GM23338 (cell line): ENCODE results near the gene HOXA11.

ENCODE experiments used
- POLR2AphosphoS5 ChIP-seq: IDR thresholded peaks from 2 replicates; pipeline ENCODE4 v1.6.1; 2016; ENCODE audit warnings: antibody characterized with exemption, low read depth
- TF ChIP-seq, protein P1 (sequence below), 2 experiments: fragments of 200-600 bp in 1 of 2; sonication (generic) in 1 of 2; conservative IDR thresholded peaks; 2 replicates each; pipeline versions ENCODE4 v1.5.1 to v1.6.1; 2016 to 2017; ENCODE audit warnings: antibody characterized with exemption in 2 of 2, low read depth in 2 of 2, mild to moderate bottlenecking in 2 of 2, moderate library complexity in 1 of 2
- TF ChIP-seq, protein P2 (sequence below): IDR thresholded peaks from one replicate; pipeline ENCODE4 v1.6.1; 2018; ENCODE audit warnings: antibody characterized with exemption; ENCODE audit not compliant: unreplicated experiment

DNA sequence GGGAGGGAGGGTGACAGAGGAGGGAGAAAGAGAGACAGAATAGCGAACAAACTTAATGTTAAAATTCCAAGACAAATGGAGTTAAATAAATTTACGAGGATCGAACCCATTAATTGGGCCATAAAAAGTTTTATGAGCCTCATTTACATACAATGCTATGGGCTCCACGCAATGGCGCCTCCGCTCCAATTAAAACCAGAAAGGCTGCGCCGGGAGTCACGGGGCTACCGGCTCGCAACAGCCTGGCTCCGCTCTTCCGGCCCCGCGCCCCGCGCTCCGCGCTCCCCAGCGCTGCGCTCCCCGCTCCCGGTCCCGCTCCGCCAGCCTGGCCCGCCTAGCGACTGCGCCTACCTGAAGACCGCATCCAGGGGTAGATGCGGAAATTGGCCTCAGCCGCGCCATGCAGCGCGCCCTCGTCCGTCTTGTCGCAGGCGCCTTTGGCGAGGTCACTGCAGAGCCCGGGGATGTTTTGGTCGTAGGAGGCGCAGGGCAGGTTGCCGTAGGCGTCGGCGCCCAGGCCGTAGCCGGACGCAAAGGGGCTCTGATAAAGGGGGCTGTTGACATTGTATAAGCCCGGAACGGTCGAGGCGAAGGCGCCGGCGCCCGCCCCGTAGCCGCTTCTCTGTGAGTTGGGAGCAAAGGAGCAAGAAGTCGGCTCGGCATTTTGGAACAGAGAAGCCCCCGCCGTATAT, 29.1 kb downstream of the HOXA11 start:
- TF ChIP-seq, protein P1, sequence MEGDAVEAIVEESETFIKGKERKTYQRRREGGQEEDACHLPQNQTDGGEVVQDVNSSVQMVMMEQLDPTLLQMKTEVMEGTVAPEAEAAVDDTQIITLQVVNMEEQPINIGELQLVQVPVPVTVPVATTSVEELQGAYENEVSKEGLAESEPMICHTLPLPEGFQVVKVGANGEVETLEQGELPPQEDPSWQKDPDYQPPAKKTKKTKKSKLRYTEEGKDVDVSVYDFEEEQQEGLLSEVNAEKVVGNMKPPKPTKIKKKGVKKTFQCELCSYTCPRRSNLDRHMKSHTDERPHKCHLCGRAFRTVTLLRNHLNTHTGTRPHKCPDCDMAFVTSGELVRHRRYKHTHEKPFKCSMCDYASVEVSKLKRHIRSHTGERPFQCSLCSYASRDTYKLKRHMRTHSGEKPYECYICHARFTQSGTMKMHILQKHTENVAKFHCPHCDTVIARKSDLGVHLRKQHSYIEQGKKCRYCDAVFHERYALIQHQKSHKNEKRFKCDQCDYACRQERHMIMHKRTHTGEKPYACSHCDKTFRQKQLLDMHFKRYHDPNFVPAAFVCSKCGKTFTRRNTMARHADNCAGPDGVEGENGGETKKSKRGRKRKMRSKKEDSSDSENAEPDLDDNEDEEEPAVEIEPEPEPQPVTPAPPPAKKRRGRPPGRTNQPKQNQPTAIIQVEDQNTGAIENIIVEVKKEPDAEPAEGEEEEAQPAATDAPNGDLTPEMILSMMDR (conservative IDR thresholded peaks at IDR 0.05; ENCODE audit: low read depth in 2 of 2): no peak
- TF ChIP-seq, protein P2, sequence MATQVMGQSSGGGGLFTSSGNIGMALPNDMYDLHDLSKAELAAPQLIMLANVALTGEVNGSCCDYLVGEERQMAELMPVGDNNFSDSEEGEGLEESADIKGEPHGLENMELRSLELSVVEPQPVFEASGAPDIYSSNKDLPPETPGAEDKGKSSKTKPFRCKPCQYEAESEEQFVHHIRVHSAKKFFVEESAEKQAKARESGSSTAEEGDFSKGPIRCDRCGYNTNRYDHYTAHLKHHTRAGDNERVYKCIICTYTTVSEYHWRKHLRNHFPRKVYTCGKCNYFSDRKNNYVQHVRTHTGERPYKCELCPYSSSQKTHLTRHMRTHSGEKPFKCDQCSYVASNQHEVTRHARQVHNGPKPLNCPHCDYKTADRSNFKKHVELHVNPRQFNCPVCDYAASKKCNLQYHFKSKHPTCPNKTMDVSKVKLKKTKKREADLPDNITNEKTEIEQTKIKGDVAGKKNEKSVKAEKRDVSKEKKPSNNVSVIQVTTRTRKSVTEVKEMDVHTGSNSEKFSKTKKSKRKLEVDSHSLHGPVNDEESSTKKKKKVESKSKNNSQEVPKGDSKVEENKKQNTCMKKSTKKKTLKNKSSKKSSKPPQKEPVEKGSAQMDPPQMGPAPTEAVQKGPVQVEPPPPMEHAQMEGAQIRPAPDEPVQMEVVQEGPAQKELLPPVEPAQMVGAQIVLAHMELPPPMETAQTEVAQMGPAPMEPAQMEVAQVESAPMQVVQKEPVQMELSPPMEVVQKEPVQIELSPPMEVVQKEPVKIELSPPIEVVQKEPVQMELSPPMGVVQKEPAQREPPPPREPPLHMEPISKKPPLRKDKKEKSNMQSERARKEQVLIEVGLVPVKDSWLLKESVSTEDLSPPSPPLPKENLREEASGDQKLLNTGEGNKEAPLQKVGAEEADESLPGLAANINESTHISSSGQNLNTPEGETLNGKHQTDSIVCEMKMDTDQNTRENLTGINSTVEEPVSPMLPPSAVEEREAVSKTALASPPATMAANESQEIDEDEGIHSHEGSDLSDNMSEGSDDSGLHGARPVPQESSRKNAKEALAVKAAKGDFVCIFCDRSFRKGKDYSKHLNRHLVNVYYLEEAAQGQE: no peak
- no peak for TF ChIP-seq POLR2AphosphoS5
